Head of caudate nucleus (tissue), 42 donors: ENCODE measurements around the gene ARHGEF9.
"Not testable (repeated sequence)": the region's sequence is repeated elsewhere in the genome, so short reads cannot be mapped to it uniquely, and the experiment has no call there.

Experiments
- DNase-seq, 42 donors: peaks; one replicate each; pipeline versions ENCODE4 v3.0.0 to v3.0.0-alpha.2; 2020 to 2021; ENCODE audit warnings: mixed read lengths in 7 of 42
- intact Hi-C: fragments of 100-400 bp; cut with DNase I; formaldehyde crosslinking; loops from one replicate; pipeline ENCODE4 v1.15.0; 2022

Gene ARHGEF9

DNA sequence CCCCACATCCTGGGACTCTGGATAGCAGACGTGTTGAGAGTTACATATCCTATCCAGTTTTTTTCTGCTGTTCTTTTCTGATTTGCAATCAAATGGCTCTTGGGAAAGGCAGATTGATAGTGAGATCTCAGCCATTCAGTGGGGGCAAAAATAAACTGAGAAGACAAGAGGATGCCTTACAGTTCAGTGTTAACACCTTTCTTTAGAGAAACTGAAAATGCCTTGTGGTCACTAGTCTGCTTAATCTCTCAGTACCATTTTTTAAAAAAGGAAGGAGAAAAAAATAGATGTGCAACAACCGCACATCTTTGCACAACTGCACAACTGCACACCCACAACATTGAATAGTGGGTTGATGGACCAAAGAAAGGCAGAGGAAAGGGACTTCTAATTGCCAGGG is 109.3 kb downstream of the ARHGEF9 start:
- DNase-seq = no peak
- intact Hi-C loops = no loop called here

DNA sequence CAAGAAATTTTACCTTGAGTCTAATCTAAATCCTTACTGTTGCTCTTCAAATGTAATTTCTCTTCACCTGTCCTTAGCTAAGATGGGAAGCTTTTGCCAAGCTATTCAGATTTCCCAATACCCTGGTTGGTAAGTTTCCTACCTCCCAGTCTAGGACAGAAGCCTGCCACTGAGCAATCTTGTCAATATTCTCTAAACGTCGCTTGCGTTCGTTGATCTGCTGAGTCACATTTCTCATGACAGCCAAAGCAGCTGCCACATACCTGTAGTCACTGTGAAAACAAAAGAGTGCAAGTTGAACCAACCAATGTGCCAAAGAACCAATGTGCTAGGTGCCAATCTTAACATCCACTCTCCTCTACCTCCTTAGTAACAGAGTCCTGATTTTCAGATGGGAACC is 111.1 kb downstream of the ARHGEF9 start:
- DNase-seq = peak in 1 of 42 donors; percentile 16
- intact Hi-C loops = no loop called here

DNA sequence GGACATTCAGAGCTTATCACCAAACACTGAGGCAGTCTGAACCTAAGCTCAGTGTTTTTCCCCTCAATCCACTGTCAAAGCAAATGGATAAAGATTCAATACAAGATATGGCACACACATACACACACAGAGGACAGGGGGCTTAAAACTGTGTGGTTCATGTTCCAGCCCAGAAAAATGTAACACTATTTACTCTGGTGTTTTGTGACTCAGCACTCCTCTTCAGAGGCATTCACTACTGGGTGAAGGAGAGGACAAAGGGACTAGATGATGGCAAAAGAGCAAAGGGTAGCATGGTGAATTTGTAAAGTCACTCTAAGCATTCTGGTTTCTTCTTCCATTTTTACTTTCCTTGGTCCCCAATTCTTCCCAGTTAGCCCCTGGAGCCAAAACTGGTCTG is 120.3 kb downstream of the ARHGEF9 start:
- intact Hi-C loops = no loop called here
- no peak for DNase-seq

DNA sequence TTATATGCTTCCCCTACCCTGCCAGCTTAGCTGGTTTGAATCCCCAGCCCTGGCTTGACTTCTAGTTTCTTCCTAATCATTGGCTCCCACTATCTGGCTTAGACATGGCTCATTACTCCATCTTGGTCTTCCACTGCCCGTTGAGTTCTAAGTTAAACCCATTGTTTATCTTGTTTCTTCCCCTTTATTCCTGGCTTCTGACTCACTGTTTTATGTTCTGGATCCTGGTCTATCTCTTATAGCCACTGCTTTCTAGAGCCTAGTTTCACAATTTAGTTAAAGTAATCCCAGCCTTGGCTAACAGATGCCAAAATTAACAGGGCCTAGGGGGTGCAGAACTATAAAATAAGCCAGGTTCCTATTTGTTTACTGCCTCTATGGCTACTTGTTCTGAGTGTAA is 120.9 kb downstream of the ARHGEF9 start:
- DNase-seq = no peak
- intact Hi-C loops = no loop called here

DNA sequence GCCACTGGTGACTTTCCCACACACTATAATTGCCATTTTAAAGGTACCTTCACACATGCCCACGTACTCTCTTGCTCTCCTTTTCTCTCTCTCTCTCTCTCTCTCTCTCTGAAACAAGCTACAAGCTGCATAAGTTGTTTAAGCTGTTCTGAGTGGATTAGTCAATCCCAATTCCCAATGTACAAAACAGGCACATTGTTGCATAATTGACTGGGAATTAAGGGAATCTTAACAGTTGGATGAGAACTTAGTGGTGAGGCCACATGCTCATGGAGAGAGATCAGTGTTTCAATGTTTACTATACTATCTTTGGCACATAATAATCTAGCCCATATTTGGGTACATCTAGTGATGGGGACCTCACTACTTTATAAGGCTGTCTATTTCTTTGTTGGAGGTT is 123.3 kb downstream of the ARHGEF9 start:
- intact Hi-C loops = no loop called here
- no peak for DNase-seq

DNA sequence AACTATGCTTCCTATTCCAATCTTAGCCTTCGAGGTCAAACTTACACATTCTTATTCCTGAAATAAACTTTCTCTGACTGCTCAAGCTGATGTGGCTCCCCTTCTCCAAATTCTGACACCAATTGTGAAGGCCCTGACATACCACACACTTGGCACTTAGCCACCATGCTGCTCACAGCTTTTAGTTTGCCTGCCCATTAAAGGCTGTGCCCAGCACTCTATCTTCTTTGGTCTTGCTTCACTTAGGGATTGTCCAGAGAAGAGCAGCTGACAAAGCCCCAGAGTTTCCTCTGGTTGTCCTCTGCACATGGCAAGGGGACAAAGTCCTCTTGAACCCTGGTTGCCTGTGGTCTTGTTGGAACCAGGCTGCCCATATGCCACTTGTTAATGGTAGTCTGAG is 126.1 kb downstream of the ARHGEF9 start:
- DNase-seq = no peak
- intact Hi-C loops = no loop called here

DNA sequence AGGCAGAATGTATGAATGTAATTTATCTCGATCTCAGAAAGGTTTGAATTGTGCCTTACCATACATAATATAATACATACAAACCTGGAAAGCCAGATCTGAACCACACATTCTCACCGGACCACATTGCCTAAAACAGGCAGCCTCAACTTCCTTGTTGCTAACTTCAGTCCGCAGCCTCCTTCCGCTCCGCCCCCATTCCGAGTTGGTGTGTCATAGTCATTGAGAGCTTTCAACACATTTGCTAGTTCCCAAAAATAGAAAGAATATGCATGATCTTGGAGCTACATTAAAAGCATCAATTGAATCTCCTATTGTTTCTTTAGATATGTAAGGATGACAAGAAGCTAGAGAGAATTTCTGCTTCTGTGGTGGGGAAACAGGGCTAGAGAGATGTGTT is 127.2 kb downstream of the ARHGEF9 start:
- intact Hi-C loops = no loop called here

DNA sequence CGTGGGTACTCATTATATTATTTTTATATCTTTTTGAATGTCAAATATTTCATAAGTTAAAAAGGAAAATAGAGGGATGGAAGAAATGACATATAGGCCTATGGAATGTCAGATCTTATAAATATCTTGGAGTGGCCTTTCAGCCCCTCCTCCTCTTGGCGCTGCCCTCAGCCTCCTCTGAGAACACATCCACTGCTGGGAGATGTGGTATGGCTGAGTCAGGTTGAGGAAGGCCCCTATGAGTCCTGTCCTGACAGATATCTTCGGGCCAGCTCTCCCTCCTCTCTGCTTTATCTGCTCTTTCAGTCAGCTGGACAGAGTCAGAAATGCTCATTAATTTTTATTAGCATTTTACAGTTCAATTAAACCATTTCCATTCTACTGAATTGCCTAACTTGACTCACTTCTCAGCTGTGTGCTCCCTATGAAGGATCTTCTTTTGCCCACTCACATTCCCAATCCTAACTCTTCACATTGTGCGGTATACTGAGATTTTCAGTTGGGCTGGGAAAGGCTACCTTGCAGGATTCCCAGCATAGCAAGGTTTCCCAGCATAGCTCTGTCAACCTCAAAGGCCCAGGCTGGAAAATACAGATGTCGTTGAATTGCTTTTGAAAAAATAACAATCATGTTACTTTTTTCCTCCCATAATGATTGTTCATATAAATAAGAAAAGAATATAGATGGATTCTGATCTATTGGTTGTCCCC is 128.0 kb downstream of the ARHGEF9 start:
- intact Hi-C loops = no loop called here
- no peak for DNase-seq

More for the DNA sequence above, 127.2 kb downstream of the ARHGEF9 start:
- DNase-seq = peak in 41 of 42 donors; percentile 11 to 73 (median 47)

DNA sequence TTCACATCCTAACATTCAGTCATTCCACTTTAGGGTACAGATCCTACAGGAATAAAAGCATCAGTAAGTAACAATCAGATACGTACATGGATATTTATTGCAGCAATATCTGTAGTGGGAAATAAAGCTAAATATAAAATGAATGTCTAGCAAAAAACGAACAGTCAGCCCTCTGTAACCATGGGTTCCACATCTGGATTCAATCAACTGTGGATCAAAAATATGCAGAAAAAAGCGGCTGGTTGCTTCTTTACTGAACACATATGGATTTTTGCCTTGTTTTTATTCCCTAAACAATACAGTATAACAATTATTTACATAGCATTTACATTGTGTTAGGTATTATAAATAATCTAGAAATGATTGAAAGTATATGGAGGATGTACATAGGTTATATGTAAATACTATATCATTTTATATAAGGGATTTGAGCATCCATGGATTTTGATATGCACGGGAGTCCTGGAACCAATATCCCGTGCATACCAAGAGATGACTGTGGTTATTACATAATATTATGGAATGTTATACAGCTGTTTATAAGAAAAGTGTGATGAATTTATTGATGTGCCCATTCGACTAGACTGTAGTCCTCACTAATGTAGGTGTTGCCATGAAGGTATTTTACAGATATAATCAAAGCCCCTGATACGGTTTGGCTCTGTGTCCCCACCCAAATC is 132.8 kb downstream of the ARHGEF9 start:
- DNase-seq = no peak
- intact Hi-C loops = no loop called here

DNA sequence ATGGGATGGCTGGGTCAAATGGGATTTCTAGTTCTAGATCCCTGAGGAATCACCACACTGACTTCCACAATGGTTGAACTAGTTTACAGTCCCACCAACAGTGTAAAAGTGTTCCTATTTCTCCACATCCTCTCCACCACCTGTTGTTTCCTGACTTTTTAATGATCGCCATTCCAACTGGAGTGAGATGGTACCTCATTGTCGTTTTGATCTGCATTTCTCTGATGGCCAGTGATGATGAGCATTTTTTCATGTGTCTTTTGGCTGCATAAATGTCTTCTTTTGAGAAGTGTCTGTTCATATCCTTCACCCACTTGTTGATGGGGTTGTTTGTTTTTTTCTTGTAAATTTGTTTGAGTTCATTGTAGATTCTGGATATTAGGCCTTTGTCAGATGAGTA is 139.3 kb downstream of the ARHGEF9 start:
- DNase-seq, intact Hi-C loops: not testable (repeated sequence)

DNA sequence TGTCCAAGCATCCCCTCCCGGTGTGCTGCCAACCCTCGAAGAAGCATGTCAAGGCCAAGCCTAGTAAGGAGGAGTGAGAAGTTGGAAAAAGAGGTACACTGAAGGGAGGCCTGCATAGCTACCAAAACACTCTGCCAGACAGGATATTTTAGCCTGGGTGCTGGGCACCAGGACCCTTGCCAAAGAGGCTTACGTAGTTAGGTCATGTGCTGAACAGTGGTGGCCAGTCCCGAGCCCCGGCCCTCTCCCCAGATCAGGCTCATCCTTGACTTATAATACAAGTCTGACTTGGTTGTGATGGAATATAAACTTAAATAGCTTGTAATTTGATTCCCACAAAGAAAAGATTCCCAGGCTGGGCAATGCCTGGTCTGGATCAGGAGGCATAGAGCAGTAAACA is 149.3 kb downstream of the ARHGEF9 start:
- intact Hi-C loops = no loop called here

DNA sequence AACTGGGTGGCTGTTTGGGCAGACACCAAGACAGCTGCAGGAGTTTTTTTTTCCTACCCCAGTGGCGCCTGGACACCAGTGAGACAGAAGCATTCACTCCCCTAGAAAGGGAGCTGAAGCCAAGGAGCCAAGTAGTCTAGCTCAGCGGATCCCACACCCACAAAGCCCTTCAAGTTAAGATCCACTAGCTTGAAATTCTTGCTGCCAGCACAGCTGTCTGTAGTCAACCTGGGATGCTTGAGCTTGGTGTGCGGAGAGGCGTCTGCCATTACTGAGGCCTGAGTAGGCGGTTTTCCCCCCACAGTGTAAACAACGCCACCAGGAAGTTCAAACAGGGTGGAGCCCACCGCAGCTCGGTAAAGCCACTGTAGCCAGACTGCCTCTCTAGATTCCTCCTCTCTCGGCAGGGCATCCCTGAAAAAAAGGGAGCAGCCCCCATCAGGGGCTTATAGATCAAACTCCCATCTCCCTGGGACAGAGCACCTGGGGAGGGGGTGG is 171.4 kb downstream of the ARHGEF9 start:
- intact Hi-C loops = no loop called here
- no peak for DNase-seq

More for the DNA sequence above, 149.3 kb downstream of the ARHGEF9 start:
- no peak for DNase-seq

DNA sequence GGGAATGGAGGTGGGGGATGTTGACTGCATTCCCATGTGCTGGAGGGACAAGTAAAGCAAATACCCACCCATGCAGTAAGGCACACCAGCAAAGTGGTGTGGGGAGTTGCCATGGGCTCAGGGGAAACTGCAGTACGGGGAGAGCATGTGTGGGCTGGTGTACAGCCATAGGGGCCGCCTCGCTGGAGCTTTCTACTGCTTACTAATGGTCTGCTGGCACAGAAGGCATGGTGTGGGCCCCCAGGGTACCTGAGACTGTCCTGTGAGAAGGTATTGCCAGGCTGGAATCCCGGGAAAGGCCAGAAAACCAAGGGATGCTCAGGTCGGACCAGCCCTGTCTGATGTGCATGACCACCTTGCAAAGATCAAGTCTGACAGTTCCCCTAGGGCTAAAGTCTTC is 199.1 kb downstream of the ARHGEF9 start:
- intact Hi-C loops = no loop called here
- DNase-seq = no peak
